Body of pancreas (tissue), 4 donors: ENCODE results near the gene TBX1.

Source experiments
- CTCF ChIP-seq, 7 experiments: fragments of 450-650 bp in 4 of 7; fragments of 200-600 bp in 3 of 7; sonication (generic) in 3 of 7; IDR thresholded peaks; one replicate each; pipeline ENCODE4 v1.5.1; 2016 to 2019; ENCODE audit warnings: antibody characterized with exemption in 7 of 7
- POLR2A ChIP-seq, 3 donors: fragments of 450-650 bp; IDR thresholded peaks; one replicate each; pipeline ENCODE4 v1.6.1; 2016; ENCODE audit warnings: antibody characterized with exemption in 3 of 3, mild to moderate bottlenecking in 2 of 3

- TF ChIP-seq CTCF (IDR thresholded peaks at IDR 0.05) (no peak), POLR2A (IDR thresholded peaks at IDR 0.05) (no peak)
Observed at GRCh38 chr22:19791243-19791642, 30.7 kb downstream of the TBX1 start.
